NCI-H146 (cell line): ENCODE data around the gene FOLR3.
"Not testable (repeated sequence)": the region's sequence is repeated elsewhere in the genome, so short reads cannot be mapped to it uniquely, and the experiment has no call there.

Source experiments
- DNase-seq: peaks from one replicate; lab custom pipeline; 2025; lab: John Stamatoyannopoulos, UW

FOLR3 gene

DNA sequence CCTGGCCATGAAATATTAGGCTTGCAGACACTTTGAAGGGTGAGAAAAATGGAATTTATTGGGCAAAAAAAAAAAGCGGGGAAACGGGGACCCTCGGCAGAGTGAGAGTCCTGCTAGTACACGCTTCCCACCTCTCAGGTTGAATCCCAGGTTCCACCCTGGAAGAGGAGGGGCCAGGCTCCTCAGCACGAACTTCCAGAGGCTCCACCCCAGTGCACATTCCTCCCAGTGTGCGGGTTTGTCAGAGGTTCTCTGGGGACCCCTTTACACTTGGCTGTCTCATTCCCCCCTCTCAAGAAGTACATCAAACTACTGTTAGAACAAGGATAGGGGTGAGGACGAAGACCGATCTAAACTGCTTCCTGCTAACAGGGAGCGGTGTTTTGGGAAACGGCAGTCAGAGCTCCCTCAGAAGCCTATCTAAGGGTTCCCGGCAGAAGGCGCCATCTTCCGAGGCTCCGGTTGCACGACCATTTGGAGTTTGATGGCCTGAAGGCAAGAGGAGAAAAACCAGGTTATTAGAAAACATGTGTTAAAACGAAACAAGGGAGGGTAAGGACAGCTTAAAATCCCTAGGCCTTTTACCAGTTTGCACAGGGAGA, 27.5 kb downstream of the FOLR3 start:
- peak; percentile 62 for DNase-seq

GRCh38 chr11:72164187-72164586, 28.7 kb downstream of the FOLR3 start:
- DNase-seq, result not testable (repeated sequence)

GRCh38 chr11:72169046-72169555, 33.6 kb downstream of the FOLR3 start:
- DNase-seq, result not testable (repeated sequence)

- not testable (repeated sequence) for DNase-seq
These were observed 34.2 kb downstream of the FOLR3 start for GRCh38 chr11:72169754-72170153.

DNA sequence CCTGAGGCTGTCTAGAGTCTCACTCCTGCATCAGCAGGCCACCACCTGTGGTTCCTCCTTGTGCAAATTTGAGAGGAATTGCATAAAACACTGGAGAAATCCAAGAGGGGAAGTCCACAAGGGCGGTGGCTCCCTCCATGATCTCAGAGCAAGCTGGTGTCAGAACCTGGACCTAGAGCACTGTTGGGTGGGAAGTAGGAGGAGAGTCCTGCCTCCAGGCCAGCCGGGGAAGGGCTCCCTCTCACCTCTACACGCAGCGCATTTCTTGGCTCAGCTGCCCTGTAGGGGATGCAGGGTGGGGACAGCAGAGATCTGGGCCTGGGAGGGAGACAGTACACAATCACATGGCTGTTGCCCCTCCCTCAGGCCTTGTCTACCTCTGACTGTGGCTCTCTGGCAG, 36.5 kb downstream of the FOLR3 start:
- not testable (repeated sequence) for DNase-seq

DNA sequence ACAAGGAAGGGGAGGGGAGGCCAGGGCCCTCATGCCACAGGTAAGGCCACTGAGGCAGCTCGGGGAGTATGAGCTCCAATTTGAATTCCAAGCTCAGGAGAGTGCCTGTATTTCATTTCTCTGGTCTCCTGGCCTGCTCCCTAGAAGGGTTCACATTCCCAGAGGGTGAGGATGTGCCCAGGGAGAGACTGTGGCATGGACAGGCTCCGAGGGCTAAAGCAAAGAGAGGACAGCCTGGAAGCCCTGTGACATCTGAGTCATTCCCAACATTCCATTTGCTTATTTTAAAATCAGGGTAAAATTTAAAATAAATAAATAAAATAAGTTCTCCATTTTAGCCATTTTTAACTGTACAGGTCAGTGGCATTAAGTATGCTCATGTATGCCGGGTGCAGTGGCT, 37.8 kb downstream of the FOLR3 start:
- no peak for DNase-seq

DNA sequence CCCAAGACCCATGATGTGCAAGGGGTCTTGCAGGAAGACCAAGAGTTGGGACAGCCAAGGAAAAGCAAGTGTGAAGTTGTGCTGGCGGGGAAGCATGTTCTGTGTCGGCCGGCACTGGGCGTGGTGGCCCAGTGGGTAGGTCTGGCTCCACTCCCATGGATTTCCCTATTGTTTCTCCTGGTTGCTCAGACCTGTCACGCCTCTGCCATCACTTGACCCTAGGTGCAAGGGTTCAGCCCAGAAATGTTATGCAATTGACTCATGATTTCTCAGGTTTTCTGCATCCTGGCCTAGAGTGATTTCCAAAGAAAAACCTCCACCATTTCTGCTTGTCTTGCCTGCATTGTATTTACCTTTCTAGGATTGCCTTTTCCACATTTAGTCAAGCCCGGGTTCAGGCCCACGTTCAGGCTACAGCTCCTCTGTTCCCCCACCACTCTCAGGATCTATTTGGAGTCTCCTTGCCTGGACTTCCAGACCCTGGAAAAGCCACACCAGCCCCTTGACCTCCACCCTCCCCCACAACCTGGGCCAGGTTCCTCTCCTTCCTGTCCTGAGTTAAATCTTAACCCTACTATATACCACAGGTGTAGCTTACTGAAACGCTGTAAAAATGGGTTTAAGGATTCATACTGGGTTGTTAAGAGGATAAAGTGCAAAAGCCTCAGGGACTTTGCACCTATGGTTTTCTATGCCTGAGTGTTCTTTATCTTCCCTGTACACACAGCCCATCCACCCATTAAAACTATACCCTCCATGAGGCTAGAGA, 39.0 kb downstream of the FOLR3 start:
- no peak for DNase-seq

- no peak for DNase-seq
These were observed 42.1 kb downstream of the FOLR3 start for GRCh38 chr11:72177656-72178055.

- DNase-seq, result no peak
These were observed 43.7 kb downstream of the FOLR3 start for GRCh38 chr11:72179049-72179803.

DNA sequence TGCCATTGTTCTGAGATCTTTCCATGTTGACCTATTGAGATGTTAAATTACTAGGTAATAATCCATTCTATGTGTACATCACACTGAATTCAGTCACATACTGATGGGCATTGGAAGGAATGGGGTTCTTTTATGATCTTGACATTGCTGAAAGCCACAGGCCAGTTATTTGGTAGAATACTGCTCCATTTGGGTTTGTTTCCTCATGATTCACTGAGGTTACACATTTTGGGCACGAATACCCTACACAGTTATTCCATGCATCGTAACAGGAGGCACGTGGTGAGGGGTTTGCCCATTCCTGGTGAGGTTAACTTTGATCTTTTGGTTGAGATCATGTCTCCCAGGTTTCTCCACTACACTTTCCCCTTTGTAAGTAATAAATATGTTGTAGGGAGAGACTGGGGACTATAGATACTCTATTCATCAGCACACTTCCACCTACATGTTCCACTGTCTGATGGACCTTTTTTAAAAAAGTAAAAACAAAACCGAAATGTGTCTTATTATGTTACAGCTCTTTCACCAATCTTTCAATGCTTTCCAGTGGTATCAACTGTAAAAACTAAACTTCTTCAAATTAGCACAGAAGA, 44.4 kb downstream of the FOLR3 start:
- DNase-seq, result no peak

DNA sequence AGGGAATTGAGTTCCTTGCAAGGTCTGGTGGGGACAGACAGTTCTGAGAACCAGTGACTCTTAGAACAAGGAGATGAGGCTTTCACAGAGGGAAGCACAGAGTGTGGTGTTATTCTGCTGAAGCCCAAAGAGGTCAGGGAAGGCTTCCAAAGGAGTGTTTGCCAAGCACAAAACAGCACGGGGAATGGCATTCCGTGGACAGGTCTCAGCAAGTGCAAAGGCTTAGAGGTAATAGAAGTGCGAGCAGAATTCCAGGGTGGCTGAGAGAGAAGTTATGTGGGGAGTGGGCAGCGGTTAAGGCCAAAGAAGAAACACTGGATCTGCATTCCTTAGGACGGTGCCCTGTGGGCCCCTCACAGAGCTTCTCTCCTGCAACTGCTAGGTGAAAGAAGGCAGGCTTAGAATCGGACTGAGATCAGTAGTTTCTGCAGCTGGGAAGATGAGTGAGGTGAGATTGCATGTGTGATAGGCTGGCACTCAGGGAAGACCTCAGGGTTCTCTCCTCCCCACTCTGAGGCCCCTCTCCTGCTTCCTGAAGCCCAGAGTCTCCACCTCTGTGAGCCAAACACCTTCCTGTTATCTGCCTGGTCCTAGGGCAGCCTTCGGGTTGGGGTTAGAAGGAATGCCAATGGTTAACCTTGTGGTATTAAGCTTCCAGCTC, 45.5 kb downstream of the FOLR3 start:
- DNase-seq, result not testable (repeated sequence)

DNA sequence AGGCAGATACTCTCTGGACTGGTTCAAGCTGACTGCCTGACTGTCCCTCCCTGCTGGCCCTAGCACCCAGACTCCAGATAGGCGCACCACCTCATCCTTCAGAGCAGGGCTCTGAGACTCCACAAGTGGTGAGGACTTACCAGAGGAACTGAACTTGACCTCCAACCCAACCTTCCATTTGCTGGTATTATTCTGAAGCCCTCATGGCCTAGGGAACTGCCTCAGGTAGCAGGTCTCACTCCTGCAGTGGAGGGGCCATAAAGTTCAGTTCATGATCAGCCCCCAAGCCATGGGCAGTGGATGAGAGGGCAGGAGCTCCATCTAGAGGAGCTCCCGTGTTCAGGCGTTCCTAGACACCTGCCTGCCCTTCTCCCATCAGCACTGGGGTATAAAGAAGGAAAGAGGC, 46.0 kb downstream of the FOLR3 start:
- not testable (repeated sequence) for DNase-seq

DNA sequence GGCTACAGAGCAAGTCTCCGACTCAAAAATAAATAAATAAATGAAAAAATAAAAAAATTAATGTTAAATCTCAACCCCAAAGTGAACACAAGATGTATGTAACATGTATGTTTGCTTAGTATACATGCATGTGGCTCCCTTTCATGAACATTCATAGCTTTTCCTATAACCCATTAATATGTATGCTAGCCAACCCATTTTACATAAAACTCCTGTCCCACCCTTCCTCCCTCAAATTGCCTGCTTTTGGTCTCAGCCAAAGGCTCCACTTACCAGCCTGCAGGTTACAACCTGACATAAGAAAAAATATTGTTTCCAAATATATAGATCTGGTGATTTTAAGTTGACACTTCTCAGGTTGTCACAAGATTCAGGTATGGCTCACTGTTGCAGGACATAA, 52.7 kb downstream of the FOLR3 start:
- no peak for DNase-seq
